ENCODE data around the gene DYNLRB1. TPM values are rescaled to one million over a fixed set of nuclear protein-coding genes. Genes with fewer than 3 reads are reported as not detected.

The DYNLRB1 gene
- total and polyA plus RNA-seq, 8 donors: 17.3 to 224 (median 143) TPM

GRCh38 chr20:34547844-34548613, 31.8 kb downstream of the DYNLRB1 start:
- no peak overlapping the region for H3K27ac ChIP-seq
- 86 to 93% (median 91%) methylated on average over 22 of the region's 22 CpGs for WGBS, 5 donors
- H3K4me3 ChIP-seq: no peak overlapping the region
- no peaks in the 10 kb centered on the region for H3K27me3 ChIP-seq
- H3K36me3 ChIP-seq: no peaks in the 10 kb centered on the region
- H3K9me3 ChIP-seq: no peaks in the 10 kb centered on the region
- TF ChIP-seq POLR2AphosphoS5 (IDR thresholded peaks at IDR 0.05): no peak
- no peak for TF ChIP-seq EP300 (IDR thresholded peaks at IDR 0.05)
- no peak for DNase-seq
- intact Hi-C loops (cut with DNase I; ENCODE audit: low total_unique reads): no loop called here
- peaks cover 0 to 28% (median 4%) of the 10 kb centered on the region in 4 donors for H3K4me1 ChIP-seq

GRCh38 chr20:34549291-34549928, 33.2 kb downstream of the DYNLRB1 start:
- no peak overlapping the region for H3K4me3 ChIP-seq
- no peak overlapping the region for H3K27ac ChIP-seq
- no peaks in the 10 kb centered on the region for H3K27me3 ChIP-seq
- H3K4me1 ChIP-seq: peaks cover 0 to 27% (median 14%) of the 10 kb centered on the region in 4 donors
- intact Hi-C loops (cut with DNase I; ENCODE audit: low total_unique reads): no loop called here
- H3K9me3 ChIP-seq: no peaks in the 10 kb centered on the region
- DNase-seq: peak in 1 of 2 donors; percentile 90
- no peak for TF ChIP-seq POLR2A (IDR thresholded peaks at IDR 0.05)
- TF ChIP-seq EP300 (IDR thresholded peaks at IDR 0.05): no peak
- TF ChIP-seq POLR2AphosphoS5 (IDR thresholded peaks at IDR 0.05): no peak
- no peak for TF ChIP-seq CTCF (IDR thresholded peaks at IDR 0.05)
- WGBS, 5 donors: 50 to 63% (median 59%) methylated on average over 18 to 20 of the region's 20 CpGs
- H3K36me3 ChIP-seq: no peaks in the 10 kb centered on the region

DNA sequence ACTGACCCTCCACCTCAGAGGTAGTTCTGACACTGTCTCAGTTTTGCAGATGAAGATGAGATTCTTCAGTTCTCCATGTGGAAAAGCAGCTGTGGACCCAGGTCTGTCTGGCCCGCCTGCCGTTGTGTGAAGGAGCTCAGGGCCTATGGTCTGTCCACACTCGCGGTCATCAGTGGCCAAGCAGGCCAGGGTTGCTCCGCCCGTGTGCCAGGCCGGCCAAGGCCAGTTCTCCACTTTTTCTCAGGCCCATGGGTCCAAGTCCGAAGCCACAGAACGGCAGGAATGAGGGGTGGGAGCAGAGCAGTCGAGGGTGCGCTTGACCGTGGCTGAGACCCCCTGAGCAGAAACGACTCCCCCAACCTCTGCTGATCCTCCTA, 33.7 kb downstream of the DYNLRB1 start:
- Histone ChIP-seq H3K36me3 (no peaks in the 10 kb centered on the region), H3K4me1 (peaks cover 0 to 23% (median 14%) of the 10 kb centered on the region in 4 donors), H3K4me3 (no peak overlapping the region), H3K27ac (no peak overlapping the region), H3K27me3 (no peaks in the 10 kb centered on the region), H3K9me3 (no peaks in the 10 kb centered on the region)
- TF ChIP-seq POLR2A (IDR thresholded peaks at IDR 0.05) (no peak), POLR2AphosphoS5 (IDR thresholded peaks at IDR 0.05) (no peak), CTCF (IDR thresholded peaks at IDR 0.05) (no peak), EP300 (IDR thresholded peaks at IDR 0.05) (no peak)
- 76 to 90% (median 87%) methylated on average over 9 to 13 of the region's 13 CpGs for WGBS, 5 donors
- no peak for DNase-seq
- intact Hi-C loops (cut with DNase I; ENCODE audit: low total_unique reads): no loop called here

GRCh38 chr20:34552569-34552968, 36.3 kb downstream of the DYNLRB1 start:
- 87 to 95% (median 88%) methylated on average over 6 of the region's 6 CpGs for WGBS, 5 donors
- TF ChIP-seq EP300 (IDR thresholded peaks at IDR 0.05): no peak
- TF ChIP-seq POLR2AphosphoS5 (IDR thresholded peaks at IDR 0.05): no peak
- TF ChIP-seq CTCF (IDR thresholded peaks at IDR 0.05): no peak
- TF ChIP-seq POLR2A (IDR thresholded peaks at IDR 0.05): no peak
- Histone ChIP-seq H3K9me3 (no peaks in the 10 kb centered on the region), H3K27ac (peak overlapping the region in 1 of 5 donors; percentile 52), H3K4me3 (no peak overlapping the region), H3K27me3 (no peaks in the 10 kb centered on the region), H3K36me3 (no peaks in the 10 kb centered on the region), H3K4me1 (peaks cover 0 to 24% (median 18%) of the 10 kb centered on the region in 4 donors)
- no peak for DNase-seq
- intact Hi-C loops (cut with DNase I; ENCODE audit: low total_unique reads): no loop called here
